Hepatocyte (in vitro differentiated cells): ENCODE measurements around the gene FAM3C.

Experiments
- CTCF ChIP-seq: fragments of 200-600 bp; sonication (generic); IDR thresholded peaks from 2 replicates; pipeline ENCODE4 v1.5.1; 2016; ENCODE audit warnings: antibody characterized with exemption, mild to moderate bottlenecking; ENCODE audit not compliant: poor library complexity
- EZH2 ChIP-seq: fragments of 200-600 bp; sonication (generic); IDR thresholded peaks from 2 replicates; pipeline ENCODE4 v1.6.1; 2016; ENCODE audit warnings: antibody characterized with exemption, mild to moderate bottlenecking, borderline replicate concordance

GRCh38 chr7:121416533-121416932, 20.4 kb upstream of the FAM3C start:
- TF ChIP-seq CTCF (no peak), EZH2 (no peak)
